ENCODE measurements around the gene NDUFAF3. TPM values are rescaled to one million over a fixed set of nuclear protein-coding genes. Genes with fewer than 3 reads are reported as not detected.

The NDUFAF3 gene
- total RNA-seq, 1 experiment from 2014 or later, result 91.0 TPM

- CTCF ChIA-PET, result interaction anchor here (3.2 kb wide), 1 partner anchor 12 kb away, joined by 27 read pairs; the partner anchor contains the start of gene NDUFAF3
- no TSS peak for BruUV-seq (replicated peaks)
- no peak for ATAC-seq
- Histone ChIP-seq H3K9me2 (ENCODE audit: insufficient read depth) (no peaks in the 10 kb centered on the region), H4K20me1 (ENCODE audit: insufficient read depth) (no peaks in the 10 kb centered on the region), H3K79me2 (ENCODE audit: insufficient read depth, low read length) (peaks cover 66% of the 10 kb centered on the region), H2AFZ (ENCODE audit: low read depth, low read length, poor library complexity, severe bottlenecking) (no peak overlapping the region), H3K27me3 (ENCODE audit: insufficient read depth, low read length) (no peaks in the 10 kb centered on the region), H3K4me1 (ENCODE audit: control insufficient read depth in 1 of 2, insufficient read depth in 2 of 2, low read length in 2 of 2) (peaks cover 3 to 26% of the 10 kb centered on the region in 2 experiments; a peak in 3 of 4 replicates), H3K27ac (ENCODE audit: low read depth, low read length) (no peak overlapping the region), H3K9ac (ENCODE audit: low read length) (no peak overlapping the region), H3K36me3 (ENCODE audit: control insufficient read depth in 1 of 2, insufficient read depth in 2 of 2, low read length in 2 of 2) (peaks cover 7 to 20% of the 10 kb centered on the region in 2 experiments; a peak in 3 of 4 replicates), H3K9me3 (ENCODE audit: control insufficient read depth in 1 of 2, insufficient read depth in 1 of 2, low read depth in 1 of 2, low read length in 2 of 2) (no peaks in the 10 kb centered on the region), H3K4me2 (ENCODE audit: low read length) (no peak overlapping the region), H3K4me3 (replicated peaks in 1 of 2; ENCODE audit: low read depth in 1 of 2, low read length in 2 of 2) (no peak overlapping the region)
- POLR2A ChIA-PET, result interaction anchor here (0.7 to 1.0 kb wide), 4 partner anchors 11 to 605 kb away, joined by 3 to 6 read pairs (median 4); partner anchors contain the start of genes IMPDH2 and NDUFAF3
- intact Hi-C loops (cut with micrococcal nuclease), result no loop called here
- no peak for DNase-seq (ENCODE audit: low read depth, low spot score)
- no peak for TF ChIP-seq SRF (IDR thresholded peaks at IDR 0.05; ENCODE audit: low read depth)
- TF ChIP-seq SIN3A (IDR thresholded peaks at IDR 0.05; ENCODE audit: low read depth), result no peak
- TF ChIP-seq ZNF274 (IDR thresholded peaks at IDR 0.05; ENCODE audit: low read depth, low read length), result no peak
- no peak for TF ChIP-seq ELF1 (IDR thresholded peaks at IDR 0.05; ENCODE audit: borderline replicate concordance, low read depth)
- no peak for TF ChIP-seq EZH2 (IDR thresholded peaks at IDR 0.05)
- TF ChIP-seq SP1 (IDR thresholded peaks at IDR 0.05; ENCODE audit: low read depth), result no peak
- TF ChIP-seq EZH2phosphoT487 (IDR thresholded peaks at IDR 0.05; ENCODE audit: borderline replicate concordance), result no peak
- TF ChIP-seq, protein P1, sequence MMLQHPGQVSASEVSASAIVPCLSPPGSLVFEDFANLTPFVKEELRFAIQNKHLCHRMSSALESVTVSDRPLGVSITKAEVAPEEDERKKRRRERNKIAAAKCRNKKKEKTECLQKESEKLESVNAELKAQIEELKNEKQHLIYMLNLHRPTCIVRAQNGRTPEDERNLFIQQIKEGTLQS (IDR thresholded peaks at IDR 0.05), result no peak
- no peak for TF ChIP-seq RAD21 (IDR thresholded peaks at IDR 0.05; ENCODE audit: low read depth)
- TF ChIP-seq TCF7L2 (IDR thresholded peaks at IDR 0.05; ENCODE audit: borderline replicate concordance, extremely low read depth, insufficient read depth, insufficient read length), result no peak
- RAD21 ChIA-PET (ENCODE audit: low non-redundant PET in 1 of 2, low total read pairs in 2 of 2, uncharacterized antibody in 2 of 2, unreplicated experiment in 2 of 2), result no interaction called here
Observed at GRCh38 chr3:49009396-49009795, 12.5 kb upstream of the NDUFAF3 start.

Measured in HCT116 (cell line).